ENCODE data around the gene CNTN5.

CNTN5 gene

DNA sequence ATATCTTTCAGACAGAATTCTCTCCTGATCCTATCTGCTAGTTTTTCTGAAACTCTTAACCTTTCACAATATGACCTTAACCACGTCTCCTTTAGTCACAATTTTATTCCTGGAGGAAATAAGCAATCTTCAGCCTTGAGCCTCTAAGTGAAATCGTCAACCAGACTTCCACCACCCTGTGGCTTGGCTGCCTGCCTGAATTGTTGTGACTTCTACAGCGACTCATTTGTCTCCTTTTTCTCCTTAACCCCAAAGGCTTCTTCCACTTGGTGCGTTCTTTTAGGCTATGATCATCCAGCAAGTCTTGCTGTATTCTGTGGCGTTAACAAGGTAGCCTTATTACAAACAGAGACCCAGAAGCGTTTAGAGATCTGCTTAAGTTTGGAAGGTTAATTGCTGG is 1131.2 kb downstream of the CNTN5 start:
- H3K36me3 ChIP-seq (ENCODE audit: insufficient read depth, low read length) = no peaks in the 10 kb centered on the region
- TF ChIP-seq POLR2AphosphoS5 (IDR thresholded peaks at IDR 0.05; ENCODE audit: borderline replicate concordance, low read depth, low read length) (no peak), EZH2 (IDR thresholded peaks at IDR 0.05) (no peak), FOXP2 (optimal IDR thresholded peaks at IDR 0.05; ENCODE audit: control extremely low read depth, extremely low read length, insufficient read depth) (no peak)
- peak overlapping the region; percentile 51 for H3K4me3 ChIP-seq
- H3K9ac ChIP-seq (ENCODE audit: insufficient read length) = no peak overlapping the region
- peak; percentile 16 for DNase-seq (ENCODE audit: low read depth, low spot score)
- no peaks in the 10 kb centered on the region for H3K9me3 ChIP-seq (ENCODE audit: low read depth, low read length)
- no peak overlapping the region for H3K27ac ChIP-seq

DNA sequence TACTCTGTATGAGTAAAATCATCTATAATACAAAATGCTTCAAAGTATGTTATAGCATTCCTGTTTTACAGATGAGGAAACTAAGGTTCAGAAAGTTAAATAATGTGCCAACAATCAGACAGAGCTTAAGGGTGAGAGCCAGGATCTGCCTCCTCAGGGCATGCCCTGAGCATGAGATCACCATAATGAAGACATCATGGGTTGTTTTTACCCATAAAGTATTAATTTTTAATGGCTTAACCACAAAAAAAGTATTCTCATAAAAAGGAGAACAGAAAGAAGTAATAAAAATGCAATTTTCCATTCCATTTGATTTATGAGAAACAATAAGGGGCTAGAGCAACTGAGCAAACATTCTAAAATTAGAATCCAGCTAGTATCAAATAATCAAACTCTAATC is 1132.0 kb downstream of the CNTN5 start:
- TF ChIP-seq EZH2 (IDR thresholded peaks at IDR 0.05) (no peak), POLR2AphosphoS5 (IDR thresholded peaks at IDR 0.05; ENCODE audit: borderline replicate concordance, low read depth, low read length) (no peak), FOXP2 (optimal IDR thresholded peaks at IDR 0.05; ENCODE audit: control extremely low read depth, extremely low read length, insufficient read depth) (no peak)
- DNase-seq (ENCODE audit: low read depth, low spot score) = peak; percentile 57
- Histone ChIP-seq H3K9me3 (ENCODE audit: low read depth, low read length) (no peaks in the 10 kb centered on the region), H3K9ac (ENCODE audit: insufficient read length) (no peak overlapping the region), H3K27ac (no peak overlapping the region), H3K4me3 (peak overlapping the region; percentile 12; the same call in 1 of the 2 replicates), H3K36me3 (ENCODE audit: insufficient read depth, low read length) (no peaks in the 10 kb centered on the region)

DNA sequence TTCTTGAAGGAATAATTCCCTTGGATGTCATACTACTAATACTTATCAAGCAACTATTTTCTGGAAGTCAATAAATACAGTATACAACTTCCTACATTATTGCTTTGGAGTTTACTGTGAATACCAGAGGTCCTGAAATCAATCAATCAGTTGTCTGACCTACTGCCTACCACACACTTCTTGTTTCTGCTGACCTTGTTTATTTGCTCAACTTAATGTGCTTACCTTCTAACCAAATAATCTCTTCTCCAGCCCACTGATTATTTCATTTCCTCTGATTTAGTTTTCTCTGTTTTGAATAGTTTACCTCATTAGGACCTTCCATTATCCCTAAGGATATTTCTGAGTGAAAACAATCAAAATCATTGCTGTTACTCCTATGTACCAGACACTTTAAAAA is 1142.7 kb downstream of the CNTN5 start:
- no peaks in the 10 kb centered on the region for H3K9me3 ChIP-seq (ENCODE audit: low read depth, low read length)
- H3K9ac ChIP-seq (ENCODE audit: insufficient read length) = no peak overlapping the region
- no peak overlapping the region for H3K4me3 ChIP-seq
- no peaks in the 10 kb centered on the region for H3K36me3 ChIP-seq (ENCODE audit: insufficient read depth, low read length)
- no peak for DNase-seq (ENCODE audit: low read depth, low spot score)
- TF ChIP-seq POLR2AphosphoS5 (IDR thresholded peaks at IDR 0.05; ENCODE audit: borderline replicate concordance, low read depth, low read length) (no peak), FOXP2 (optimal IDR thresholded peaks at IDR 0.05; ENCODE audit: control extremely low read depth, extremely low read length, insufficient read depth) (no peak), EZH2 (IDR thresholded peaks at IDR 0.05) (no peak)
- no peak overlapping the region for H3K27ac ChIP-seq

DNA sequence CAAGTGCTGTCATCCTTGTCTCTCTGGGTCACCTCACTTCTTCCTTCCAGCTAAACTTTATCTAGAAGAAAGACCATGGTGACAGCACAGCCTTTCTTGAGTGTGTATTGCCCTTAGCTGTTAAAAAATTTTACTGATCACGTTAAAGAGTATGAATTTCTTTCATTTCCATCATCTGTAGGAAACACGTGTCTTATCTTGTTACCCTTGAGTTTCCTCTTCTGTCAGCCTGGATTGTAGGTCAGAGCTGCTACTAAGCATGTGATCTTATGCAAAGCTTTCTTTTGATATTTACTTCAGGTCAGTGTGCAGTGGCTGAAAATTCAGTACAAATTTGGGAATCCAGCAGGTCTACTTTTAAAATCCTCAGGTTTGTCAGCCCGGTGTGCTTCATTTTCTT is 1154.1 kb downstream of the CNTN5 start:
- DNase-seq (ENCODE audit: low read depth, low spot score) = no peak
- H3K27ac ChIP-seq = no peak overlapping the region
- no peak overlapping the region for H3K9ac ChIP-seq (ENCODE audit: insufficient read length)
- no peaks in the 10 kb centered on the region for H3K36me3 ChIP-seq (ENCODE audit: insufficient read depth, low read length)
- TF ChIP-seq EZH2 (IDR thresholded peaks at IDR 0.05) (no peak), POLR2AphosphoS5 (IDR thresholded peaks at IDR 0.05; ENCODE audit: borderline replicate concordance, low read depth, low read length) (no peak), FOXP2 (optimal IDR thresholded peaks at IDR 0.05; ENCODE audit: control extremely low read depth, extremely low read length, insufficient read depth) (no peak)
- no peaks in the 10 kb centered on the region for H3K9me3 ChIP-seq (ENCODE audit: low read depth, low read length)
- H3K4me3 ChIP-seq = no peak overlapping the region

DNA sequence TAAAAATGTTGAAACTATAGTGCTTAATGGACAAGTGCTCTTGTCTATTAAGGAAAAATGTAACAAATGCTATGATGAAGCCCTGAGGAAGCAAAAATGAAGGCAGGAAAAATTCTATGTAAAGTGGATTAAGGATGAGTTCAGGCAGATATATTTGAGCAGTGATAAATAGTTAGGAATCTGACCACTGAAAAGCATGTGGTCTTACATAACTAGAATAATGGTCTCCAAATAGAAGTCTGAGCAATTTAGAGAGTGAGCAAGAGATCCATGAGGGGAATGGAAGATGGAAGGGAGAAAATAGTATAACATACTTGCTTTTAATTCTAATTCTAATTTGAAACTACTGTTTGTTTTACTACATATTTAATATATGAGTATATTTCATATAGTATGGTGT is 1155.7 kb downstream of the CNTN5 start:
- TF ChIP-seq FOXP2 (optimal IDR thresholded peaks at IDR 0.05; ENCODE audit: control extremely low read depth, extremely low read length, insufficient read depth) (no peak), POLR2AphosphoS5 (IDR thresholded peaks at IDR 0.05; ENCODE audit: borderline replicate concordance, low read depth, low read length) (no peak), EZH2 (IDR thresholded peaks at IDR 0.05) (no peak)
- Histone ChIP-seq H3K36me3 (ENCODE audit: insufficient read depth, low read length) (no peaks in the 10 kb centered on the region), H3K9me3 (ENCODE audit: low read depth, low read length) (no peaks in the 10 kb centered on the region), H3K9ac (ENCODE audit: insufficient read length) (no peak overlapping the region), H3K27ac (no peak overlapping the region), H3K4me3 (no peak overlapping the region)
- no peak for DNase-seq (ENCODE audit: low read depth, low spot score)

DNA sequence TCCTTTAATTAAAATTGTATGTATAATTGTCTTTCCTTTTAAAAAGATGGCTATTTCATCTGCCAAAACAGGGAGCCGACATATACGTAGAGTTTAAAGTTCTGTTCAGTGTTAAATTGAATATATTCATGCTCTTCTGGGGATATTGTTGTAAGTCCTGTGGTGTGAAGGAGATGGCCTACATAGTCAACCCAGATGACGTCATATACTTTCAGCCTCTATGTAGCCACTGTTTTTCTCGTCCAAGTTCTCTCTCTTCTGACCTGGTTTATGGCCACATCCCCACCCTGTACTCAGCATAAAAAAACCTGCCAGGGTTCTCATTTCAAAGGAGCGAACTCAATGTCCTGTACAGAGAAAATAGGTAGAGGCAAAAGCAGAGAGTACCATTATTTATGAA is 1156.9 kb downstream of the CNTN5 start:
- Histone ChIP-seq H3K9ac (ENCODE audit: insufficient read length) (no peak overlapping the region), H3K27ac (no peak overlapping the region), H3K9me3 (ENCODE audit: low read depth, low read length) (no peaks in the 10 kb centered on the region), H3K36me3 (ENCODE audit: insufficient read depth, low read length) (no peaks in the 10 kb centered on the region), H3K4me3 (no peak overlapping the region)
- no peak for DNase-seq (ENCODE audit: low read depth, low spot score)
- TF ChIP-seq EZH2 (IDR thresholded peaks at IDR 0.05) (no peak), FOXP2 (optimal IDR thresholded peaks at IDR 0.05; ENCODE audit: control extremely low read depth, extremely low read length, insufficient read depth) (no peak), POLR2AphosphoS5 (IDR thresholded peaks at IDR 0.05; ENCODE audit: borderline replicate concordance, low read depth, low read length) (no peak)

DNA sequence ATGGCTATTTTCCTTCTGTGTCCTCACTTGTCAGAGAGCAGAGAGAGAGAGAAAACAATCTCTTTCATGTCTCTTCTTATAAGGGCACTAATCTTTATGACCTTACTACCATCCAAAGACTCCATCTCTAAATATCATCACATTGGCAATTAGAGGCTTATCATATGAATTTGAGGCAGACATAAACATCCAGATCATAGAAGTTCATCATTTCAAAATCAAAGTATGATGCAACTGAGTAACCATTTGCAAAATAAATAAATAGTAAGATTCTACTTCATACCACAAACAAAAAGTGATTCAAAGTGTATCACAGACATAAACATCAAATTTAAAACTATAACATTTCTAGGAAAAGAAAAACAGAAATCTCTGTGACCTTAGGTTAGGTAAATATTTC is 1161.6 kb downstream of the CNTN5 start:
- Histone ChIP-seq H3K9ac (ENCODE audit: insufficient read length) (no peak overlapping the region), H3K4me3 (no peak overlapping the region), H3K27ac (no peak overlapping the region), H3K36me3 (ENCODE audit: insufficient read depth, low read length) (no peaks in the 10 kb centered on the region), H3K9me3 (ENCODE audit: low read depth, low read length) (no peaks in the 10 kb centered on the region; the same call in 1 of the 2 replicates)
- no peak for TF ChIP-seq EZH2 (IDR thresholded peaks at IDR 0.05)
- no peak for TF ChIP-seq FOXP2 (optimal IDR thresholded peaks at IDR 0.05; ENCODE audit: control extremely low read depth, extremely low read length, insufficient read depth)
- no peak for TF ChIP-seq POLR2AphosphoS5 (IDR thresholded peaks at IDR 0.05; ENCODE audit: borderline replicate concordance, low read depth, low read length)
- no peak for DNase-seq (ENCODE audit: low read depth, low spot score)

DNA sequence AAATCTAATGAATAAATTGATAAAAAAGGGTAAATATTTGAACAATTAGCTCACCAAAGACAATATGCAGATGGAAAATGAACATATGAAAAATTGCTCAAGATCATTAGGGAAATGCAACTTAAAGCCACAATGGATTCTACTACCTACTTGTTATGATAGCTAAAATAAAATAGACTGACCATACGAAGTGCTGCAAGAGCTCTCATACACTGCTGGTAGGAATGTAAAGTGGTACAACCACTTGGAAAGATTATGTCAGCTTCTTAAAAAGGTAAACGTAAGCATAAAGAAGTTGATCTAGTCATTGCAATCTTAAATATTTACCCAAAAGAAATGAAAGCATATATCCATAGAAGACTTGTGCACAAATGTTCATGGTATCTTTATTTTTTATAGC is 1162.2 kb downstream of the CNTN5 start:
- TF ChIP-seq POLR2AphosphoS5 (IDR thresholded peaks at IDR 0.05; ENCODE audit: borderline replicate concordance, low read depth, low read length) (no peak), EZH2 (IDR thresholded peaks at IDR 0.05) (no peak)
- Histone ChIP-seq H3K9ac (ENCODE audit: insufficient read length) (no peak overlapping the region), H3K9me3 (ENCODE audit: low read depth, low read length) (no peaks in the 10 kb centered on the region; the same call in 1 of the 2 replicates), H3K27ac (no peak overlapping the region), H3K4me3 (no peak overlapping the region), H3K36me3 (ENCODE audit: insufficient read depth, low read length) (no peaks in the 10 kb centered on the region)
- DNase-seq (ENCODE audit: low read depth, low spot score) = no peak

DNA sequence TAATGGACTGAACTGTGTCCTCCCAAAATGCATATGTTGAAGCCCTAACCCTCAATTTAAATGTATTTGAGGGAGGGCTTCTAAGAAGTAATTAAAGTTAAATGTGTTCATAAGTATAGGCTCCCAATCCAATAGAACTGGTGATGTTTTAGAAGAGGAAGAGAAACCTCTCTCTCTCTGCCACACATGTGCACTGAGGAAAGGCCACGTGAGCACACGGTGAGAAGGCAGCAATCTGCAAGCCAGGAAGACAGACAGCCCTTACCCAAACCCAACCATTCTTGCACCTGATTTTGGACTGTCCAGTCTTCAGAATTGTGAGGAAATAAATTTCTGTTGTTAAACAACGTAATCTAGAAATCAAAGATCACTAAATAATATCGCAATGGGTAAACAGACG is 1164.8 kb downstream of the CNTN5 start:
- H3K36me3 ChIP-seq (ENCODE audit: insufficient read depth, low read length) = no peaks in the 10 kb centered on the region
- no peak for TF ChIP-seq POLR2AphosphoS5 (IDR thresholded peaks at IDR 0.05; ENCODE audit: borderline replicate concordance, low read depth, low read length)
- TF ChIP-seq EZH2 (IDR thresholded peaks at IDR 0.05) = no peak
- no peak for TF ChIP-seq FOXP2 (optimal IDR thresholded peaks at IDR 0.05; ENCODE audit: control extremely low read depth, extremely low read length, insufficient read depth)
- DNase-seq (ENCODE audit: low read depth, low spot score) = no peak
- H3K4me3 ChIP-seq = no peak overlapping the region
- H3K9ac ChIP-seq (ENCODE audit: insufficient read length) = no peak overlapping the region
- H3K9me3 ChIP-seq (ENCODE audit: low read depth, low read length) = no peaks in the 10 kb centered on the region; the same call in 1 of the 2 replicates
- no peak overlapping the region for H3K27ac ChIP-seq
